ENCODE measurements around the gene PYCARD. TPM values are rescaled to one million over a fixed set of nuclear protein-coding genes. Genes with fewer than 3 reads are reported as not detected.

The PYCARD gene
- total RNA-seq, 4 donors from 2014 or later: 53.0 to 70.7 (median 63.9) TPM

- DNase-seq: no peak
- no peak for TF ChIP-seq POLR2A (IDR thresholded peaks at IDR 0.05)
- no peak for TF ChIP-seq CTCF (IDR thresholded peaks at IDR 0.05)
- Histone ChIP-seq H3K4me3 (no peak overlapping the region), H3K27me3 (peaks cover 10 to 97% (median 13%) of the 10 kb centered on the region in 4 donors), H3K27ac (no peak overlapping the region), H3K9me3 (no peaks in the 10 kb centered on the region), H3K4me1 (peaks cover 5 to 15% (median 6%) of the 10 kb centered on the region in 3 donors), H3K36me3 (no peaks in the 10 kb centered on the region)
- 53 to 54% methylated on average over 12 of the region's 12 CpGs for WGBS, 2 donors
- intact Hi-C loops (cut with DNase I): no loop called here
Measured at GRCh38 chr16:31221357-31222160, 19.0 kb upstream of the PYCARD start.

- no peak for DNase-seq
- TF ChIP-seq CTCF (IDR thresholded peaks at IDR 0.05) (no peak), POLR2A (IDR thresholded peaks at IDR 0.05) (no peak)
- Histone ChIP-seq H3K27me3 (peaks cover 16 to 97% (median 24%) of the 10 kb centered on the region in 4 donors), H3K9me3 (no peaks in the 10 kb centered on the region), H3K4me1 (peaks cover 24 to 35% (median 28%) of the 10 kb centered on the region in 3 donors), H3K36me3 (no peaks in the 10 kb centered on the region), H3K27ac (no peak overlapping the region), H3K4me3 (no peak overlapping the region)
- WGBS, 2 donors: 89% methylated on average over 7 of the region's 15 CpGs; no CpG with 5 or more reads in 1 of the 2 donors
- intact Hi-C loops (cut with DNase I): no loop called here
Measured at GRCh38 chr16:31219154-31219741, 16.7 kb upstream of the PYCARD start.

DNA sequence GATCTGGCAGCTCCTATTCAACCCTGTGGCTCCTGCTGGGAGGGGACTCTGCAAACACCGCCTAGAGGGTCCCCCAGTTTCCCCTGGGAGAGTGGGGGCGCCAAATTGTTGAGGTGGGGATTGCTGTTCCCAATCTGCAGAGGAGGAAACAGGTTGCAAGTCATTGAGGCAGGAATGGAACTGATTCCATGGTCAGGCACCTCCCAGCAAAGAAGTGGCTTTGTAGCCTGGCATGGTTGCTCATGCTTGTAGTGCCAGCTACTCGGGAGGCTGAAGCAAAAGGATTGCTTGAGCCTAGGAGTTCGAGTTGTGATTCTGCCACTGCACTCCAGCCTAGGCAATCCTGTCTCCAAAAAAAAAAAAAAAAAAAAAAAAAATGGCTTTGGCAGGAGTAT, 14.6 kb upstream of the PYCARD start:
- no peak for DNase-seq
- 12 to 18% methylated on average over 2 to 4 of the region's 4 CpGs for WGBS, 2 donors
- peaks cover 16 to 97% (median 24%) of the 10 kb centered on the region in 4 donors for H3K27me3 ChIP-seq
- peak overlapping the region in 2 of 4 donors; percentile 45 to 70 for H3K4me3 ChIP-seq
- intact Hi-C loops (cut with DNase I): no loop called here
- no peaks in the 10 kb centered on the region for H3K36me3 ChIP-seq
- H3K27ac ChIP-seq: no peak overlapping the region
- H3K9me3 ChIP-seq: no peaks in the 10 kb centered on the region
- no peak for TF ChIP-seq CTCF (IDR thresholded peaks at IDR 0.05)
- TF ChIP-seq POLR2A (IDR thresholded peaks at IDR 0.05): no peak
- H3K4me1 ChIP-seq: peaks cover 24 to 34% (median 28%) of the 10 kb centered on the region in 3 donors

DNA sequence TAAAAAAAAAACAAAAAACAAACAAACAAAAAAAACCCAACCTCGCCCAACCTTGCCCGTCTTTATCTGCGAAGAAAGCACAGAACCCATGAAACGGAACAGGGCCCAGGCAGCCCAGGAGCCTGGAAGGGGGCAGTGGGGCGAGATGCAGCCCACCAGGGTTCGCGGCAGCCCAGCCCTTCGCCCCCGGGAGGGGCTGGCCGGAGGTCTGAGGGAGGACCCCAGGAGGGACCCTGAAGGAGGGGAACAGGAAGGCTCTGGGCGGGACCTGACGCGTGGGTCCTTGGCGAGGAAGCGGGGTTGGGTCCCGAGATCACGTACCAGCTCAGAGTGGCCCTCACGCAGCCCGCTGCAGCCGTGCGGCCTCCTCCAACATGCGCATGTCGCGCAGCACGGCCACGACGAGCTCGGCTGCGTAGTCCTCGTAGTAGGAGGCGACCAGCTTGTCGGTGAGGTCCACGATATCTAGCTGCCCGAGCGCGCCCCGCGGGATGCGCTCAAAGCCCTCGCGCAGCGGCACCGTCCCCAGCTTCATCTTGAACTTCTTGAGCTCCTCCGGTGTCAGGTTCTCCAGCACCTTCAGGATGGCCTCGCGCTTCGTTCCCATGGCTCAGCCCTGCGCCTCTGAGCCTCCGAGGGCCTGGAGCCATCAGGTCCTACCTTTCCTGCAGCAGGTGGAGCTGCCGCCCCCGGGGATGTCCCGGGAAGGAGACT, 14.0 kb upstream of the PYCARD start, which contains the start of gene PYDC1:
PYDC1 (minus strand) TSS at position 714 of the 714 bp plus-strand sequence; CDS start at position 607, 107 bp downstream.
- H3K4me3 ChIP-seq: peak within 1 kb of the TSS in 3 of 4 donors; percentile 27 to 70 (median 45)

More for the DNA sequence above, 14.0 kb upstream of the PYCARD start, which contains the start of gene PYDC1:
- H3K9me3 ChIP-seq: no peaks in the 10 kb centered on the region
- DNase-seq: no peak
- no peak within 1 kb of the TSS for H3K27ac ChIP-seq
- intact Hi-C loops (cut with DNase I): no loop called here
- H3K4me1 ChIP-seq: peaks cover 24 to 30% (median 28%) of the 10 kb centered on the region in 3 donors
- TF ChIP-seq POLR2A (IDR thresholded peaks at IDR 0.05): no peak
- TF ChIP-seq CTCF (IDR thresholded peaks at IDR 0.05): no peak
- peaks cover 16 to 94% (median 24%) of the 10 kb centered on the region in 4 donors for H3K27me3 ChIP-seq
- WGBS, 2 donors: 6% methylated on average over 15 to 18 of the region's 52 CpGs
- no peaks in the 10 kb centered on the region for H3K36me3 ChIP-seq

Data from esophagus squamous epithelium (tissue), 5 donors.